GM18873 (cell line): ENCODE data around the gene ITPKB.

Experiments
- ATAC-seq: cut with Tn5 transposase; IDR thresholded peaks from one replicate; pipeline ENCODE4 v1.9.1; 2021; ENCODE audit warnings: mild to moderate bottlenecking, moderate library complexity, moderate number of reproducible peaks; ENCODE audit not compliant: unreplicated experiment, low FRiP score

ITPKB gene

GRCh38 chr1:226655251-226656163 lies 83.6 kb downstream of the ITPKB start:
- ATAC-seq, result no peak

GRCh38 chr1:226654668-226655055 lies 84.4 kb downstream of the ITPKB start:
- no peak for ATAC-seq

- ATAC-seq, result no peak
Observed at GRCh38 chr1:226654046-226654667, 84.9 kb downstream of the ITPKB start.

- ATAC-seq, result peak; percentile 60
Observed at GRCh38 chr1:226653311-226653921, 85.7 kb downstream of the ITPKB start.

GRCh38 chr1:226652613-226653012 lies 86.5 kb downstream of the ITPKB start:
- no peak for ATAC-seq

GRCh38 chr1:226651732-226652105 lies 87.4 kb downstream of the ITPKB start:
- ATAC-seq, result no peak

GRCh38 chr1:226651041-226651731 lies 87.9 kb downstream of the ITPKB start:
- no peak for ATAC-seq

GRCh38 chr1:226650236-226650841 lies 88.7 kb downstream of the ITPKB start:
- no peak for ATAC-seq

GRCh38 chr1:226649780-226650179 lies 89.3 kb downstream of the ITPKB start:
- ATAC-seq, result no peak

- no peak for ATAC-seq
Observed at GRCh38 chr1:226649244-226649643, 89.8 kb downstream of the ITPKB start.

- ATAC-seq, result no peak
Observed at GRCh38 chr1:226648421-226648820, 90.7 kb downstream of the ITPKB start.

GRCh38 chr1:226647719-226648118 lies 91.4 kb downstream of the ITPKB start:
- no peak for ATAC-seq

GRCh38 chr1:226646870-226647449 lies 92.1 kb downstream of the ITPKB start:
- no peak for ATAC-seq

GRCh38 chr1:226646026-226646869 lies 92.8 kb downstream of the ITPKB start:
- no peak for ATAC-seq

GRCh38 chr1:226645279-226645976 lies 93.7 kb downstream of the ITPKB start:
- no peak for ATAC-seq

- no peak for ATAC-seq
Observed at GRCh38 chr1:226644541-226645176, 94.4 kb downstream of the ITPKB start.

- no peak for ATAC-seq
Observed at GRCh38 chr1:226643611-226644540, 95.2 kb downstream of the ITPKB start.
